Left ventricle myocardium inferior (tissue), 1 donor: ENCODE data around the gene CALB2. TPM values are rescaled to one million over a fixed set of nuclear protein-coding genes. Genes with fewer than 3 reads are reported as not detected.

Experiments used
- DNase-seq: peaks from one replicate; pipeline ENCODE4 v3.0.0-alpha.2; 2020
- H3K27ac ChIP-seq: fragments of 200-600 bp; replicated peaks from 2 replicates; pipeline ENCODE4 v1.8.0; 2021
- H3K27me3 ChIP-seq: fragments of 200-600 bp; 2 replicates; pipeline ENCODE4 v1.8.0; 2021; ENCODE audit warnings: low read depth
- H3K36me3 ChIP-seq: fragments of 200-600 bp; 2 replicates; pipeline ENCODE4 v1.8.0; 2021
- H3K4me1 ChIP-seq: fragments of 200-600 bp; 2 replicates; pipeline ENCODE4 v1.8.0; 2021
- H3K4me3 ChIP-seq: fragments of 200-600 bp; 2 replicates; pipeline ENCODE4 v1.8.0; 2021; ENCODE audit warnings: mild to moderate bottlenecking, moderate library complexity
- H3K9me3 ChIP-seq: fragments of 200-600 bp; replicated peaks from 2 replicates; pipeline ENCODE4 v1.8.0; 2021
- intact Hi-C: fragments of 100-400 bp; cut with micrococcal nuclease; formaldehyde crosslinking; loops from one replicate; pipeline ENCODE4 v1.11.0; 2022
- total RNA-seq: library from RNA; stranded (reverse); fragmentation: NEBNext Ultra II Directional; extraction: Animal tissue kit (Norgen Biotek cat#: 25700); gene quantifications from one replicate; pipeline ENCODE4 v1.2.1, GENCODE V29; 2021
- TF ChIP-seq, protein P1 (sequence below): fragments of 200-600 bp; IDR thresholded peaks from 2 replicates; pipeline ENCODE4 v1.8.0; 2021; ENCODE audit warnings: antibody characterized with exemption, mild to moderate bottlenecking, borderline replicate concordance
- donor health status: DM: no; HTN: yes; CAD: no; lungs with severe emphysema.

Gene CALB2
- total RNA-seq, 1 donor from 2014 or later: 0.36 TPM

- intact Hi-C loops: no loop called here
- Histone ChIP-seq H3K4me1 (peaks cover 12% of the 10 kb centered on the region), H3K27ac (no peak overlapping the region), H3K36me3 (no peaks in the 10 kb centered on the region), H3K9me3 (no peaks in the 10 kb centered on the region), H3K27me3 (peaks cover 87% of the 10 kb centered on the region), H3K4me3 (no peak overlapping the region)
- TF ChIP-seq, protein P1, sequence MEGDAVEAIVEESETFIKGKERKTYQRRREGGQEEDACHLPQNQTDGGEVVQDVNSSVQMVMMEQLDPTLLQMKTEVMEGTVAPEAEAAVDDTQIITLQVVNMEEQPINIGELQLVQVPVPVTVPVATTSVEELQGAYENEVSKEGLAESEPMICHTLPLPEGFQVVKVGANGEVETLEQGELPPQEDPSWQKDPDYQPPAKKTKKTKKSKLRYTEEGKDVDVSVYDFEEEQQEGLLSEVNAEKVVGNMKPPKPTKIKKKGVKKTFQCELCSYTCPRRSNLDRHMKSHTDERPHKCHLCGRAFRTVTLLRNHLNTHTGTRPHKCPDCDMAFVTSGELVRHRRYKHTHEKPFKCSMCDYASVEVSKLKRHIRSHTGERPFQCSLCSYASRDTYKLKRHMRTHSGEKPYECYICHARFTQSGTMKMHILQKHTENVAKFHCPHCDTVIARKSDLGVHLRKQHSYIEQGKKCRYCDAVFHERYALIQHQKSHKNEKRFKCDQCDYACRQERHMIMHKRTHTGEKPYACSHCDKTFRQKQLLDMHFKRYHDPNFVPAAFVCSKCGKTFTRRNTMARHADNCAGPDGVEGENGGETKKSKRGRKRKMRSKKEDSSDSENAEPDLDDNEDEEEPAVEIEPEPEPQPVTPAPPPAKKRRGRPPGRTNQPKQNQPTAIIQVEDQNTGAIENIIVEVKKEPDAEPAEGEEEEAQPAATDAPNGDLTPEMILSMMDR: no peak
- no peak for DNase-seq
Observed at GRCh38 chr16:71359431-71359830, 908 bp downstream of the CALB2 start.

- no peak overlapping the region for H3K27ac ChIP-seq
- intact Hi-C loops: no loop called here
- no peaks in the 10 kb centered on the region for H3K9me3 ChIP-seq
- no peak for DNase-seq
- no peak overlapping the region for H3K4me3 ChIP-seq
- peaks cover 86% of the 10 kb centered on the region for H3K27me3 ChIP-seq
- H3K36me3 ChIP-seq: no peaks in the 10 kb centered on the region
- H3K4me1 ChIP-seq: peaks cover 12% of the 10 kb centered on the region
- TF ChIP-seq, protein P1: no peak
Observed at GRCh38 chr16:71360378-71360777, 1.9 kb downstream of the CALB2 start.

GRCh38 chr16:71364133-71364681 lies 5.7 kb downstream of the CALB2 start:
- H3K27ac ChIP-seq: no peak overlapping the region
- H3K4me1 ChIP-seq: no peaks in the 10 kb centered on the region
- TF ChIP-seq, protein P1: no peak
- intact Hi-C loops: no loop called here
- no peaks in the 10 kb centered on the region for H3K36me3 ChIP-seq
- H3K4me3 ChIP-seq: no peak overlapping the region
- peaks cover 90% of the 10 kb centered on the region for H3K27me3 ChIP-seq
- no peaks in the 10 kb centered on the region for H3K9me3 ChIP-seq
- no peak for DNase-seq

DNA sequence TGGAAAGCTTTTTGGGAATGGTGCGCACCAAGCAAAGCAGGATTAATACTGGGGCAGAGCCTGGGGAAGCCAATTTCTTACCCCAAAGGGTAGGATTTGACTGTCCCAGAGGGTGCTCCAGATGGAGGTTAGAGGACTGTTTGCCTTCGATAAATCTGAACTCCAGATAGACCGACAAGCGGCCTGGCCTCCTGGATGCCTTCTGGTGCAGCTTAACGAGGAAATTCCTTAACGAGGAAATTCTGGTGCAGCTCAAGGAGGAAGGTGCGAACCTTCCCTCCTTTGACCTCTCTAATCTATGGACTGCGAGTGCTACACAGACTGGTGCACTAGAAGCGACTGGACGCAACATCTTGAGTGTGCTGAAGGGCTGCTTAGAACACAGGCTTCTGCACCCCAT lies 6.5 kb downstream of the CALB2 start:
- no peak overlapping the region for H3K27ac ChIP-seq
- peaks cover 90% of the 10 kb centered on the region for H3K27me3 ChIP-seq
- H3K4me1 ChIP-seq: no peaks in the 10 kb centered on the region
- H3K36me3 ChIP-seq: no peaks in the 10 kb centered on the region
- intact Hi-C loops: no loop called here
- TF ChIP-seq, protein P1: no peak
- H3K9me3 ChIP-seq: no peaks in the 10 kb centered on the region
- H3K4me3 ChIP-seq: no peak overlapping the region
- no peak for DNase-seq

- Histone ChIP-seq H3K36me3 (no peaks in the 10 kb centered on the region), H3K9me3 (no peaks in the 10 kb centered on the region), H3K27ac (no peak overlapping the region), H3K27me3 (peaks cover 91% of the 10 kb centered on the region), H3K4me3 (no peak overlapping the region), H3K4me1 (no peaks in the 10 kb centered on the region)
- TF ChIP-seq, protein P1: peak; percentile 44
- DNase-seq: no peak
- intact Hi-C loops: no loop called here
Observed at GRCh38 chr16:71367241-71367976, 8.9 kb downstream of the CALB2 start.
